IMR-90 (cell line): ENCODE results near the gene COL4A2. TPM values are rescaled to one million over a fixed set of nuclear protein-coding genes. Genes with fewer than 3 reads are reported as not detected.

Experiments
- ATAC-seq: fragments of 200-7000 bp; cut with Tn5 transposase; 2 replicates; pipeline ENCODE4 v1.9.1; 2020; ENCODE audit warnings: low read depth, mild to moderate bottlenecking, moderate library complexity
- BruUV-seq: library from RNA; stranded (reverse); fragments of 400-500 nt; replicated peaks from 2 replicates; lab custom pipeline; 2021; lab: Mats Ljungman, UMichigan
- CTCF ChIA-PET: fragments of 300-600 bp; formaldehyde crosslinking; extraction: SDS; loops from one replicate; lab custom pipeline; 2021; ENCODE audit warnings: antibody characterized with exemption; lab: Yijun Ruan, JAX
- POLR2A ChIA-PET: fragments of 300-600 bp; sonication (Branson Sonifier 250); formaldehyde crosslinking; loops from one replicate; lab custom pipeline; 2022; ENCODE audit warnings: antibody characterized with exemption; ENCODE audit not compliant: unreplicated experiment; lab: Charles Lee
- DNase-seq: peaks from one replicate; pipeline ENCODE4 v3.0.0; 2013
- H2AFZ ChIP-seq: replicated peaks from 2 replicates; pipeline ENCODE3; 2013; ENCODE audit warnings: low read length, mild to moderate bottlenecking; ENCODE audit not compliant: poor library complexity
- H2AK5ac ChIP-seq: 2 replicates; pipeline ENCODE4 v1.6.1; 2013; ENCODE audit warnings: low read depth, low read length, inconsistent platforms
- H2AK9ac ChIP-seq: replicated peaks from 2 replicates; pipeline ENCODE3; 2013; ENCODE audit warnings: mild to moderate bottlenecking, low read depth, low read length, moderate library complexity; ENCODE audit not compliant: poor library complexity
- H2BK120ac ChIP-seq: 2 replicates; pipeline ENCODE4 v1.6.1; 2013; ENCODE audit warnings: low read depth, low read length, inconsistent platforms
- H2BK15ac ChIP-seq: 3 replicates; pipeline ENCODE4 v1.6.1; 2013; ENCODE audit warnings: low read depth, low read length, inconsistent platforms
- H2BK20ac ChIP-seq: 2 replicates; pipeline ENCODE4 v1.6.1; 2013; ENCODE audit warnings: low read depth, mild to moderate bottlenecking, inconsistent platforms, low read length, moderate library complexity
- H2BK5ac ChIP-seq: 2 replicates; pipeline ENCODE4 v1.6.1; 2013; ENCODE audit warnings: mild to moderate bottlenecking, low read depth, low read length, inconsistent platforms; ENCODE audit not compliant: poor library complexity, severe bottlenecking
- H3K14ac ChIP-seq: replicated peaks from 2 replicates; pipeline ENCODE4 v1.6.1; 2013; ENCODE audit warnings: low read depth, low read length, inconsistent platforms
- H3K18ac ChIP-seq: 2 replicates; pipeline ENCODE4 v1.6.1; 2013; ENCODE audit warnings: low read depth, low read length, control low read depth
- H3K23ac ChIP-seq: 2 replicates; pipeline ENCODE4 v1.6.1; 2013; ENCODE audit warnings: low read depth, low read length, inconsistent platforms
- H3K27ac ChIP-seq: 2 replicates; pipeline ENCODE4 v1.5.1; 2013; ENCODE audit warnings: mild to moderate bottlenecking, control low read depth, low read length; ENCODE audit not compliant: insufficient read depth
- H3K27me3 ChIP-seq: 2 replicates; pipeline ENCODE4 v1.6.1; 2013; ENCODE audit warnings: low read length; ENCODE audit not compliant: control insufficient read depth, insufficient read depth
- H3K36me3 ChIP-seq: 2 replicates; pipeline ENCODE4 v1.6.1; 2013; ENCODE audit warnings: low read length, mixed read lengths; ENCODE audit not compliant: control insufficient read depth, insufficient read depth
- H3K4ac ChIP-seq: 2 replicates; pipeline ENCODE4 v1.6.1; 2013; ENCODE audit warnings: low read depth, low read length, inconsistent platforms
- H3K4me1 ChIP-seq: 2 replicates; pipeline ENCODE4 v1.6.1; 2013; ENCODE audit warnings: low read length, mixed read lengths; ENCODE audit not compliant: control insufficient read depth, insufficient read depth
- H3K4me2 ChIP-seq: 2 replicates; pipeline ENCODE4 v1.6.1; 2013; ENCODE audit warnings: low read depth, mild to moderate bottlenecking, control low read depth, low read length, moderate library complexity
- H3K4me3 ChIP-seq: 2 replicates; pipeline ENCODE4 v1.5.1; 2013; ENCODE audit warnings: low read depth, mild to moderate bottlenecking, control low read depth, low read length, moderate library complexity; ENCODE audit not compliant: insufficient read depth
- H3K56ac ChIP-seq: 2 replicates; pipeline ENCODE4 v1.6.1; 2013; ENCODE audit warnings: low read length, inconsistent platforms; ENCODE audit not compliant: insufficient read depth; ENCODE audit errors: extremely low read depth
- H3K79me1 ChIP-seq, 2 experiments: 2 replicates each; pipeline ENCODE4 v1.6.1; 2013; ENCODE audit warnings: low read length in 2 of 2, inconsistent platforms in 1 of 2, low read depth in 1 of 2
- H3K9ac ChIP-seq: 2 replicates; pipeline ENCODE4 v1.6.1; 2013; ENCODE audit warnings: low read depth, low read length, control low read depth
- H3K9me1 ChIP-seq: 2 replicates; pipeline ENCODE4 v1.6.1; 2013; ENCODE audit warnings: low read length, inconsistent platforms; ENCODE audit not compliant: insufficient read depth
- H3K9me3 ChIP-seq: 2 replicates; pipeline ENCODE4 v1.6.1; 2013; ENCODE audit warnings: low read length; ENCODE audit not compliant: control insufficient read depth, insufficient read depth
- H4K20me1 ChIP-seq: 2 replicates; pipeline ENCODE4 v1.6.1; 2013; ENCODE audit warnings: low read length, inconsistent platforms; ENCODE audit not compliant: insufficient read depth
- H4K5ac ChIP-seq: 2 replicates; pipeline ENCODE4 v1.6.1; 2013; ENCODE audit warnings: mild to moderate bottlenecking, low read depth, low read length, control low read depth
- H4K8ac ChIP-seq, 2 experiments: 2 replicates each; pipeline ENCODE4 v1.6.1; 2013; ENCODE audit warnings: low read depth in 2 of 2, low read length in 2 of 2, control low read depth in 1 of 2, inconsistent platforms in 1 of 2
- H4K91ac ChIP-seq: 2 replicates; pipeline ENCODE4 v1.6.1; 2013; ENCODE audit warnings: low read depth, low read length, inconsistent platforms; ENCODE audit not compliant: insufficient read depth
- BHLHE40 ChIP-seq: fragments of 150-350 bp; IDR thresholded peaks from 2 replicates; pipeline ENCODE4 v1.6.1; 2016; ENCODE audit warnings: mild to moderate bottlenecking, low read depth, low read length
- CEBPB ChIP-seq: IDR thresholded peaks from 2 replicates; pipeline ENCODE4 v1.6.1; 2012; ENCODE audit warnings: low read depth, low read length, improper control_type of control experiment
- CHD1 ChIP-seq: IDR thresholded peaks from 2 replicates; pipeline ENCODE4 v1.6.1; 2012; ENCODE audit warnings: low read depth, low read length, improper control_type of control experiment
- CTCF ChIP-seq: conservative IDR thresholded peaks from 2 replicates; pipeline ENCODE4 v1.5.1; 2012; ENCODE audit warnings: mild to moderate bottlenecking, low read depth, low read length, improper control_type of control experiment
- ELK1 ChIP-seq: fragments of 150-350 bp; IDR thresholded peaks from 2 replicates; pipeline ENCODE4 v1.6.1; 2016; ENCODE audit warnings: low read depth, mild to moderate bottlenecking, low read length, moderate library complexity, borderline replicate concordance
- FOS ChIP-seq: fragments of 150-350 bp; IDR thresholded peaks from 2 replicates; pipeline ENCODE4 v1.6.1; 2016; ENCODE audit warnings: low read depth, low read length
- MAFK ChIP-seq: IDR thresholded peaks from 2 replicates; pipeline ENCODE4 v1.6.1; 2012; ENCODE audit warnings: low read depth, low read length, improper control_type of control experiment
- MAZ ChIP-seq: IDR thresholded peaks from 2 replicates; pipeline ENCODE4 v1.6.1; 2012; ENCODE audit warnings: low read depth, mild to moderate bottlenecking, low read length, improper control_type of control experiment, moderate library complexity, borderline replicate concordance
- MXI1 ChIP-seq: IDR thresholded peaks from 2 replicates; pipeline ENCODE4 v1.6.1; 2012; ENCODE audit warnings: low read depth, mild to moderate bottlenecking, low read length, moderate library complexity, borderline replicate concordance
- NFE2L2 ChIP-seq: fragments of 150-350 bp; IDR thresholded peaks from 2 replicates; pipeline ENCODE4 v1.6.1; 2016; ENCODE audit warnings: low read depth, mild to moderate bottlenecking, low read length
- RFX5 ChIP-seq: IDR thresholded peaks from 2 replicates; pipeline ENCODE4 v1.8.0; 2012; ENCODE audit warnings: low read depth, mild to moderate bottlenecking, low read length, moderate library complexity
- SMC3 ChIP-seq: fragments of 150-350 bp; IDR thresholded peaks from 2 replicates; pipeline ENCODE4 v1.6.1; 2016; ENCODE audit warnings: low read depth, mild to moderate bottlenecking, antibody characterized with exemption, low read length, moderate library complexity
- WGBS, 2 experiments: methylation state at CpG; one replicate each; pipeline versions ENCODE4 v1.1.5 to v1.1.7; 2013; ENCODE audit warnings: missing lambda C conversion rate in 2 of 2; ENCODE audit not compliant: insufficient read length in 1 of 2; ENCODE audit errors: extremely low coverage in 2 of 2; 5-methylcytosine and 5-hydroxymethylcytosine counted together
- dilution Hi-C: fragments of 300-500 bp; cut with HindIII; formaldehyde crosslinking; loops from one replicate; pipeline ENCODE4 v1.14.3; 2018; ENCODE audit warnings: low sequenced_read_pairs; ENCODE audit not compliant: unreplicated experiment
- in situ Hi-C: fragments of 300-500 bp; cut with MboI; formaldehyde crosslinking; loops from 3 replicates; pipeline ENCODE4 v1.14.3; 2019; ENCODE audit warnings: low sequenced_read_pairs, inconsistent platforms, mixed read lengths
- intact Hi-C: fragments of 100-400 bp; cut with micrococcal nuclease; formaldehyde crosslinking; loops from 2 replicates; pipeline ENCODE4 v1.10.0; 2022
- polyA plus RNA-seq, 3 experiments: library from polyadenylated mRNA; depleted of rRNA; stranded (reverse); fragments of >200 nt; gene quantifications; 2 replicates each; pipeline ENCODE4 v1.2.3, GENCODE V29; 2012; ENCODE audit warnings: low replicate concordance in 1 of 3
- total RNA-seq: library from RNA; depleted of rRNA; stranded (reverse); fragments of >200 nt; gene quantifications from 2 replicates; pipeline ENCODE4 v1.2.3, GENCODE V29; 2012

The COL4A2 gene
- total and polyA plus RNA-seq, 2 of the 4 experiments (the other 2 are of a cell fraction), result 90.7 to 457 TPM

GRCh38 chr13:110506859-110507566, 199.9 kb downstream of the COL4A2 start:
- no peak overlapping the region for H2BK15ac ChIP-seq
- in situ Hi-C loops (no loop called here), intact Hi-C loops (no loop called here), dilution Hi-C loops (no loop called here)
- H4K20me1 ChIP-seq, result peaks cover 9% of the 10 kb centered on the region
- H3K56ac ChIP-seq, result no peak overlapping the region
- ChIA-PET POLR2A (no interaction called here), CTCF (no interaction called here)
- H3K27me3 ChIP-seq, result no peaks in the 10 kb centered on the region
- H4K91ac ChIP-seq, result no peak overlapping the region
- no peak for TF ChIP-seq MXI1
- TF ChIP-seq CEBPB, result no peak
- no peak for TF ChIP-seq NFE2L2
- TF ChIP-seq BHLHE40, result no peak
- no peak for TF ChIP-seq MAZ
- TF ChIP-seq RFX5, result no peak
- TF ChIP-seq SMC3, result no peak
- no peak for TF ChIP-seq CHD1
- no peak for TF ChIP-seq MAFK
- TF ChIP-seq FOS, result no peak
- TF ChIP-seq CTCF, result no peak
- TF ChIP-seq ELK1, result no peak
- no peak overlapping the region for H2BK5ac ChIP-seq
- H3K36me3 ChIP-seq, result peaks cover 85% of the 10 kb centered on the region
- no peak for ATAC-seq
- no peaks in the 10 kb centered on the region for H3K9me3 ChIP-seq
- no peak overlapping the region for H2AK9ac ChIP-seq
- peak; percentile 10 for DNase-seq
- H3K4me3 ChIP-seq, result no peak overlapping the region
- peaks cover 7% of the 10 kb centered on the region; the same call in 1 of the 2 replicates for H3K9me1 ChIP-seq
- H2BK20ac ChIP-seq, result no peak overlapping the region
- no peak overlapping the region for H3K4ac ChIP-seq
- peaks cover 20% of the 10 kb centered on the region for H3K4me1 ChIP-seq
- H3K79me1 ChIP-seq, result peaks cover 15 to 23% of the 10 kb centered on the region in 2 experiments; a peak in 3 of 4 replicates
- H4K8ac ChIP-seq, result no peak overlapping the region
- no TSS peak for BruUV-seq
- no peak overlapping the region for H3K27ac ChIP-seq
- H4K5ac ChIP-seq, result no peak overlapping the region
- H2AK5ac ChIP-seq, result no peak overlapping the region
- no peak overlapping the region for H3K18ac ChIP-seq
- 60% methylated on average over 7 of the region's 17 CpGs; no CpG with 5 or more reads in 1 of the 2 experiments for WGBS, 2 experiments
- no peak overlapping the region for H2AFZ ChIP-seq
- no peak overlapping the region for H3K23ac ChIP-seq
- no peak overlapping the region for H3K9ac ChIP-seq
- no peak overlapping the region for H3K4me2 ChIP-seq
- no peak overlapping the region for H2BK120ac ChIP-seq
- no peak overlapping the region for H3K14ac ChIP-seq
